Body of pancreas (tissue), 4 donors: ENCODE data around the gene CNTNAP2.

Experiments used
- CTCF ChIP-seq, 7 experiments: fragments of 450-650 bp in 4 of 7; fragments of 200-600 bp in 3 of 7; sonication (generic) in 3 of 7; IDR thresholded peaks; one replicate each; pipeline ENCODE4 v1.5.1; 2016 to 2019; ENCODE audit warnings: antibody characterized with exemption in 7 of 7
- POLR2A ChIP-seq, 3 donors: fragments of 450-650 bp; IDR thresholded peaks; one replicate each; pipeline ENCODE4 v1.6.1; 2016; ENCODE audit warnings: antibody characterized with exemption in 3 of 3, mild to moderate bottlenecking in 2 of 3

GRCh38 chr7:148135997-148136396 lies 2019.4 kb downstream of the CNTNAP2 start:
- TF ChIP-seq POLR2A (IDR thresholded peaks at IDR 0.05) (no peak), CTCF (IDR thresholded peaks at IDR 0.05) (no peak)
